Activated T-cell treated with anti-CD3 and anti-CD28 coated beads for 1 hour (primary cell): Measurements from ENCODE around the gene MAPKAPK2.

Source experiments
- DNase-seq: peaks from one replicate; pipeline ENCODE4 v3.0.0-alpha.2; 2020; ENCODE audit warnings: low read depth

Gene MAPKAPK2

DNA sequence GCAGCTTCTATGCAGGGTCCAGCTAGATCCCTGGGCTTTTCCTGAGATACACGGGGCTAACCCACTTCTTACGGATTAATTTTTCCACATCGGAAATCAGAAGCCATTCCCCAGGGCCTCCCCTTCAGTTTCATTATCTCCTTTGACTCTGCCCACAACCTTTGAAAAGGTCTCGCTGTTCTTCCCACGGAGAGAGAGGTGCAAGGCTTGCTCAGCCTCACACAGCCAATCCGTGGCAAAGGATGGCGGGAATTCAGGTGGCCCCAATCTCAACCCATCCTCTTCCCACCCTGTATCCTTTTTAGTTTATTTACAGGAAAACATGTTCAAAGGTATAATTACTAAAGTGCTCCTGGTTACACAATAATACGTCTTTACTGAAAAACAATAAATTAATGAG, 702 bp upstream of the MAPKAPK2 start:
- no peak for DNase-seq

DNA sequence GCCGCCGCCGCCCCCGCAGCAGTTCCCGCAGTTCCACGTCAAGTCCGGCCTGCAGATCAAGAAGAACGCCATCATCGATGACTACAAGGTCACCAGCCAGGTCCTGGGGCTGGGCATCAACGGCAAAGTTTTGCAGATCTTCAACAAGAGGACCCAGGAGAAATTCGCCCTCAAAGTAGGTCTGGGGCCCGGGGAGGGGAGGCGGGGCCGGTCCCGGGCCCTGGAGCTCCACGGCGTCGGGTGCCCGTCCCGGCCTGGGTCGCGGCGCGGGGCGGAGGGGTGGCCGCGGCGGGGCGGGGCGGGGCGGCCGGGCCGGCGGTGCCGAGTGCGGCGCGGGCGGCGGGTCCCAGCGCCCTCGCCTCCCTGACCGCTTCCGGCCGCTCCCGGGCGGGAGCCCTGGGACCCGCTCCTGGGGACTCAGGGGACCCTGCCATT, 646 bp downstream of the MAPKAPK2 start:
- no peak for DNase-seq

DNA sequence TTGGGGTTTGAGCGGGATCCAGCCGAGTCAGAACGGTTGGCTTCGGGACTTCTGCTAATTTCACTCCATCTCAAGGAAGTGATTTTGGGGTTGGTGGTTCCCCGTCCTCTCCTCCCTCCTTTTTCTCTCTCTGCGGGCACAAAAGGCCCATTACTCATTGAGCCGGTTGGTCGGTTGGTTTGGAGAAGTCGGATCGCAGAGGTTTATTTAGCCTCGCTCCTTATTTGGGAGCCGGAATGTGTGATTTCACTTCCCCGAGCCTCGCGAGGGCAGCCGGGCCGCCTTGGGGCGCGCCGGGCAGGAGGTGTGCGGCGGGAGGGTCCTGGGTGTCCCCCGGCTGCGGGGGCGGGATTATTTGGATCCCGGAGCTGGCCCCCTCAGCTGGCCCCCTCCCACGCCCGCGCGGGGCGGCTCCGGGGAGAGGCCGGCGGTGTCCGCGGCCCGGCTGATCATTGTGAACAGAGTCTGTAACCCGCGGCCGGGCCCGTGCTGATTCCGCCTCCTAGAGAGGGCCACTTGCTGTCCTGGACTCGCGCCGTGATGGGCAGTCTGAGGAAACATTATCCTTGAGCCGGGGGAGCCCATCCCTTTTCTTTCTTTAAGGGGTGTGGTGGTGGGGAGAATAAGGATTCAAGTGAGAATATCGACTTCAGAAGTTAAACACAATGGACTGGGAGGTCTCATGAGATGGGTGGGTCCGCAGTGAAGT, 1.2 kb downstream of the MAPKAPK2 start:
- no peak for DNase-seq

DNA sequence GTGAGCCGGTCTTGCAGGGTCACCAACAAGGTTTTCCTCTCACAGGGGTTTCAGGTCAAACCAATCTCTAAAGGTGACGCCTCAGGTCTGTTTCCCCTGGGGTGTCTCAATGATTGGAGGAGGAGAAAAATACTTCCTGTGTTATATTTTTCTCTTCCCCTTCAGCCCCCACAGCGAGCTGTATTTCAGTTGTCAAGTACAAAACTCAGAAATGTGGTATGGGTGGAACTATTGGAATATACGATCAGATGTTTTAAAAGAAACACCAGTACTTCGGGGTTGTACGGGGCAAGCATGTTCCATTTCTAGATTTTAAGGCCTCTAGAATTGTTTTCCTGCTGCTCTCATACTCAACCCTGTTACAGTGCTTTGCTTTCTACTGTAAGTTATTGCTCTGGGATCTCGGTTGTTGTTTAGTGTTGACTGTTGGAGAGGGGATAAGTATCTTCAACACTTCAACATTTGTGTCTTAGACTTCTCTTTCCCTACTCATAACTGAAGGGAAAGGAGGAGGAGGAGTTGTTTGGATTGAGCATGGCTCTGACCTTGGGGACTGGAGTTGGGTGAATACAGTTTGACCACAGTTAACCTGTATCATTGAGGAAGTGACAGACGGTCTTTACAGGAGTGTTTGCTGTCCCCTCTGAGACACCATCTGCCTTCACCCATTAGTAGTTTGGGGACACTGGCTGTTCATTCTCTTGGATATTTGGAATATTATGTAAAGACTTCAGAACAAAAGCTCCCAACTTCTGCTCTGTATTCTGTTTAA, 2.0 kb downstream of the MAPKAPK2 start:
- DNase-seq = no peak

DNA sequence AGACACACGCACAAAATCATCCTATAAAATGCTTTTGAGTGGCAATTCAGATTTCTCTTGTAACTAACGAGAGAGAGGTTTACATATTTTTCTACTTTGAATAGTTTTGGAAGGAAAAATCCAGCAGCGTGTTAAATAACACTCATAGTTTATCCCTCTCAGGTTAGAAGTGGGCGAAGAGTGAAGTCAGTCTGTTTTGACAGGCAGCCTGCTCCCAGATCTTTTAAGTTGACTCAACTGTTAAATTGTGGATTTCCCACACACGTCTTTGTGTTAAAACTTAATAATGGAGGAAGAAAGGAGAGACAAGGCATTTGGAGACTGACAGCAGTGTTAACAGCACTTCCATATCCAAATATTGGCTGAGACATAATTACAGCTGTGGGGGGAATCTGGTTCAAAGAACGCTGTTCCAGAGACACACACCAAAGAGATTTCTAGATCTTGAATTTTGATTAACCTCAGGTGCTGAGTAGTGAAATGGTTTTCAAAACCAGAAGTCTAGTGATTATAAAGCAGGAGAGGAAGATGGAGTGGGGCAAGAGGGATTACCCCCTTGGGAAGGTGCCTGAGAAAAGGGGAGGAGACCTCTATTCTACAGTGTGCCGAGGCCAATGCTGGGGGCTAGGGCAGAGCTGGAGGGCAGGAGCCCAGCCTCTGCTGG, 2.7 kb downstream of the MAPKAPK2 start:
- no peak for DNase-seq

DNA sequence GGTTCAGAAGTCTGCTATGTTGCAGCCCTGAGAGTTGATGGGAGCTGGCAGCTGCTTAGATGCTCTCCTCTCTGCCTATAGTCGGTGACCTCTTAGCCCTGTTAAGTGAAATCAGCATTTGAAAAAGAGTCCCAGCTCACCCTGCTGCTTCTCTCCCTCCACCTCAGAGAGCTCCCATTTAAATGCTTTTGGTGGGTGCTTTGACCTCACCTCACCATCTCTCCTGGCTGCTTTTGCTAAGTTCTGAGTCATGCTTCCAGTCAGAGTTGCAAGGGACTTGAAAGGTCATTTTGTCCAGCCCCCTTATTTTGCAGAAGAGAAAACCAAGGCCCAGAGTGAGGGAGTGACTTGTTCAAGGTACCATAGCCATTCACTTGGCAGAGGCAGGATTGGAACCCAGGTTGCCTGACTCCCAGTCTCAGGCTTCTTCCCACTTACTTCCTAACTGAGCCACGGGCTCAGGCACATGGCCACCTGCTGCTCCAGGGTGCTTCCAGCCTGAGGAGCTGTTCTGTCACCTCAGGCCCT, 3.3 kb downstream of the MAPKAPK2 start:
- no peak for DNase-seq

DNA sequence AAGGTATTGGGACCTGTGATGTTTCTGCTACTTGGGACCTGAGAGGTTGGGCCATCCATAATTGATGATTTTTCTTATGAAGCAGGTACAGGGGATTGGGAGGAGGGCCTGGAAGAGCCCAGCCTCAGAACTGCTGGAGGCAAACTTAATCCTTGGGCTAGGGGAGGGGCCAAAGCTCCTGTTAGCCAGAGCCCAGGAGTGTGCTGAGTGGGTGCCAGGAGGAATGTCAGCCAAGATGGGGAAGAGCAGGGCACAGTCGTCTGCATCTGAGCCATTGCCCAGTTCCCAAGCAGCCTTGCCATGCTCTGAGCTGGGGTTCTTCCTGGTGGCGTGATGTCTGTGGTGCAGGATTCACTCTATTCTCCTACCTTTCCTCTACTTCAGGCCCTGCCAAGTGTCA, 5.8 kb downstream of the MAPKAPK2 start:
- no peak for DNase-seq

DNA sequence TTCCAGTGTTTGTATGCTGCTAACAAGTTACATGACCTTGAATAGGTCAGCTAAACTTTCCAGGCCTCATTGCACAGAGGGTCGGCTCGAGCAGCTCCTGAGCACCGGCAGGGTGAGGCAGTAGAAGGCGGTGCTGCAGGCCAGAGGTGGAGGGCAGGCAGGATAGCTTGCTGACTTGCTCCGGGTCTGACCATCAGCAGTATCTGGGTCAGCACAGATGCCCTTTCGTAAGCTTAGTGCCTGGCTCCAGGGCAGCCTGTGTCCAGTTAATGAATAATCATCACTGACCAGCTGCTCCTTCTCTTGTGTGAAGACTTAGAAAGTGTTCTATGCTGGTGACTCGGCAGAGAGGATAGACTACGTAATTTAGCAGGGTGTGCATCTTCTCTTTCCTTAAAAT, 6.9 kb downstream of the MAPKAPK2 start:
- DNase-seq = no peak

DNA sequence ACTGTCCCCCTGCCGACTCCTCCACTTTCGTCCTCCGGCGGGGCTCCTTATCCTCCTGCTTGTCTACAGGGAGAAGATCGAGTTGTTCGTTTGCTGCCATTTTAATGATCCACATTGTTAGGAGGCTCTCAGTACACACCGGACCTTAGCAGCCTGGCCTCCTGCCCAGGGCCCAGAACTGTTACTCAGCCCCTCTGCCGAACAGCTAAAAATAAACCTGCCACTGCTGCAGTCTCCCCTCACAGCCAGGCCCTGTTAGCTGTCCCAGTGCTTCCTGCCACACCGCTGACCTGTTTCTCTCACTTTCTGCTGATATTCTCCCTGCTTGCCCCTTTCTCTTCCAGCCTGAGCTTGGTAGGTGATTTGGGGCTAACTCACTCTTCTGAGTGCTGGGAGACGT, 8.3 kb downstream of the MAPKAPK2 start:
- no peak for DNase-seq

DNA sequence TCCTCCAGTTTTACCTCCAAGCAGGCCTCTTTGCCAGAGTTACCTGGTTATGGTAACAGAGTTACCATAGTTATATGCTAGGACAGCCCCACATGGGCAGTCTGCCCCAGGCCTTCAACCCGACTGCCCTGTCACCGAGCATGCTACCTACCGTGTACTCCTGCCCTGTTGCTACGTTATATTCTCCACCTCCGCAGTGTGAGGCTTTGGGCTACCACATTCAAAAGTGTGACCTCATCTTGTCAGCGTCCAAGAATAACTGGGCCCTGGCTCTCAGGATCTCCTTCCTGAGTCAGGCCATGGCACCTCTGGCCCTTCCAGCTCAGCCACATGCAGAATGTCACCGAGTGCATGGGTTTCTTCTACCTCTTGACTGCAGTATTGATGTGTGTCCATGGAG, 8.9 kb downstream of the MAPKAPK2 start:
- no peak for DNase-seq

DNA sequence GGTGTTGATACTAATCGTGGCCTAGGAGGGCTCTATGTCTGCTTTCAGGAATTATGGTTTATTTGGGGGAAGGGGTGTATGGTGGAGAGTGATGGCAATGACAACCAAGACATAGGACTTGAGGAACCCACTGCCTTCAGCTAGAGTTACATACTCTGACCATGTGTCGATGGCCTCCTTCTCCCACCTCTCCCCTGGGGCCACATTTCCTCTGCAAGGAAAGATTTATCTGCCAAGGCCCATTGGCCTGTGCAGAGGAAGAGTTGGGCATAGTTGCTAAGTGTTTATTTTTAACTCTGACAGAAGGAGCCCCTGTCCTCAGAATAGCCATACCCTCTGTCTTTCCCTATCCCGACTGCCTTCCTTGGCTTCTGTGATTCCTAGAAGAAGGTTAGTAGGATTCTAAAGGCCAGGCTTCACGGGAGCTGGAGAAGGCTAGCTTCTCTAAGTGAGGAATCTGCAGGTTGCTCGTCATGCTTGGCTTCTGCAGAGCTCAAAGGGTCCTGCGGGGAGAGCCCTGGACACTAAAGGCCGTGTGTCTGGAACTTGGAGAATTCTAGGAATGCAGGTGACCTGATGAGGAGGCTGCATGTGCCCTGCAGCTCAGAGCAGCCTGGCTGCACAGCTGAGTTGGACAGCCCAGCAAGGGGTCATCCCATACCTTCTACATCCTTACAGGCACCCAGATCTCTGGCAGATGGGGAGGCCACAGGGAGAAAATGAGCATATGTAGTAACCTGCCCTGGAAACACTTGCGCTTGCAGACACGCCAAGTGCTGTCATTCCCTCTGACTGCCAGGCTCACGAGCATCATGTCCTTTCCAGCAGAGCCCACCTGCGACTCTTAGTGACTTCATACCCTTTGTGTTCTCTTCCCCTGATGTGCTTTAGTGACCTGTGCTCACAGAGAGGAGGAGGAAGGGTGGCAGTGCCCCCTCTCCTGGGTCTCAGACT, 9.7 kb downstream of the MAPKAPK2 start:
- DNase-seq = no peak

DNA sequence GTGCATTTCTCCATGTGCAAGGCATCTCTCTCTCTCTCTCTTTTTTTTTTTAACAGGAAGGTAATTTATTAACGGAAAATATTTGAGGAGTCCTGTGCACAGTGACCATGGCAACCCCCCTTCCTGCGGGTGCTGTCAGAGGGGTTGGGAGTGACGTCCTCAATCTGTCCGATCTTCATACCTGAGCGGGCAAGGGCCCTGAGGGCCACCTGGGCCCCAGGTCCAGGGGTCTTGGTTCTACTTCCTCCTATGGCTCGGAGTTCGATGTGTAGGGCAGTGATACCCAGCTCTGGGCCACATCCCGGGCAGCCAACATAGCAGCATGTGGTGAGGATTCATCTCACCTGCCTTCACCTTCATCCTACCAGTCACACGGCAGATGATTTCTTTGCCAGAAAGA, 11.0 kb downstream of the MAPKAPK2 start:
- no peak for DNase-seq

DNA sequence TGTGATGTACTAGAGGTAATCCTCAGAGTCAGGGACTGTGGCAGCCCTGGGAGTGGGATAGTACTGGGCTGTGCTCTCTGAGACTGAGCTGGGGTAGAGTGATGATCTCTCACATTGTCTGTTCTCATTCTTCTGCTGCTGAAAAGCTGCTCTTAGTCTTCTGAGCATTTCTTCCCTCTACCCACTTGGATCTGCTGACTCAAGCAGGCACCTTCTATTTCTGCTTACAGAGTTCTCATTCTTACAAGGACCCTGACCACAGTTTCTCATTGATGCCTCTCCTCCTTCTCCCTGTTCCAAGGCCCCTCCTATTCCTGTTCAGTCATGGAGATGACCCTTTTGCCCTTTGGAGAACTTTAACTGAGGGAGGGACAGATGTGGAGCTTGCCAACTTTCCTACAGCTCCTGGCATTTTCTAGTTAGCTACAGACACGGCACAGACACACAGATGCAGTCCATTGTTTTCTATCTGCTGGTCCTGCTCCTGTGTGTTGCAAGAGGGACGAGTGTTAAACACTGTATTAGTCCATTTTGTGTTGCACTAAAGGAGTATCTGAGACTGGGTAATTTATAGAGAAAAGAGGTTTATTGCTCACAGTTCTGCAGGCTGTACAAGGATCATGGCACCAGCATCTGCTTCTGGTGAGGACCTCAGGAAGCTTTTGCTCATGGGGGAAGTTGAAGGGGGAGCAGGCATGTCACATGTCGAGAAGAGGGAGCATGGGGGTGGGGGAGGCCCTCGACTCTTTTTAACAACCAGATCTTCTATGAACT, 12.3 kb downstream of the MAPKAPK2 start:
- no peak for DNase-seq

DNA sequence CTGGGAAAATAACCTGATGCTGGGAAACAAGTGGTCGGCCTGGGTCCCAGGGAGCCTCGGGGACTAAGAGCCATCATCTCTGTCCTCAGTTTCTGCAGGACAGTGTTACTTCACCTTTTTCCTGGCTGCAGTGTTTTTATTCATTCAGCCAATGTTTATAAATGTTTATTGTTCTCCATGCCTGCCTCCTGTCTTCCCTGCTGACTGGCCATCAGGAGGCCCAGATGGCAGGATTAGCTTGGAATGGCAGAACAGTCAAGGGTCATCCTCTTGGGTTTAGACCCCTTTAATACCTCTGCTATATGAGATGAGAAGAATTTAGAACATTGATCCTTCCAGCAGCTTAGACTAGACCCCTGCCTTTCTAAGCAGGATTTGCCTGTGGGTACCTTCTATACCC, 13.3 kb downstream of the MAPKAPK2 start:
- DNase-seq = no peak

DNA sequence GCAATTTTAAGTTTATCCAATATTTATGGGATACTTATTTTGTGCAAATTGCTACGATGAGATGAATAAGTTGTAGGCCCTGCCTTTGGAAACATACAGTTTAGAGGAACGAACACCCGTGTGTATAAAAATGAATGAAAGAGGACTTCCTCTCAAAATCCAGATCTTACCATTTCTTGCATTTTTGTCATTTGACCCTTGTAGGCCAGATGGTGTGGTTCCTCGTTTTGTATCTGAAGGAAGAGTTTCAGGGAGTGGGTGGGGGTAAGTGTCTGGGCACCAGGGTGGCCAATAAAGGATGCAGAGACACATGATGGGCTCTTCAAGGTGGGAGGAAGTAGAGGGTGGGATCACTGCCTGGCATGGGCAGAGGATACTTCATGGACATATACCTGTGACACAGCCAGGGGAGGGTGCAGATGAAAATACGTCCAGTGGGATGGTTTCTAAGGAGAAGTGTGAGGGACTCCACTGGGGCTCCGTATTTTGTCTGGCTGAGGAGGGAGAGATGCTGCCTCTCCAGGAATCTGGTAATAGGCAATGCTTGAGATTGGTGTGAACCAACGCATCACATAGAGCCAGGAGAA, 14.4 kb downstream of the MAPKAPK2 start:
- DNase-seq = no peak

DNA sequence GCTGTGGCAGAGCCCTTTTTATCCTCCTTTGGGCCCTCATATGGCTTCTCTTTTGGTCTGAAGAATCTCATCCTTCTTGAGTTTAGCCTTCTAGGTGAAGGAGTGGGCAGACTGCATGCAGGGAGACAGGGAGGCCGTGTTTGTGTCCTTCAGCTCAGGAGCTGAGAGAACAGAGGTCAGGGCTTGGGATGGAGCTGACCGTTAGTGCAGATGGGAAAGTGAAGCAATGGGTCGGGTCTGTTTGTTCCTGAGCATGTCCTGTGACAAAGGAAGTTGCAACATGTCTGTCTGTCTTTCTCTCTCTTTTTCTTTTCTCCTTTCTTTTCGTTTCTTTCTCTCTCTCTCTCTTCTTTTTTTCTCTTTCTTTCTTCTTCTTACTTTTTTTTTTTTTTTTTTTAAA, 14.9 kb downstream of the MAPKAPK2 start:
- no peak for DNase-seq

DNA sequence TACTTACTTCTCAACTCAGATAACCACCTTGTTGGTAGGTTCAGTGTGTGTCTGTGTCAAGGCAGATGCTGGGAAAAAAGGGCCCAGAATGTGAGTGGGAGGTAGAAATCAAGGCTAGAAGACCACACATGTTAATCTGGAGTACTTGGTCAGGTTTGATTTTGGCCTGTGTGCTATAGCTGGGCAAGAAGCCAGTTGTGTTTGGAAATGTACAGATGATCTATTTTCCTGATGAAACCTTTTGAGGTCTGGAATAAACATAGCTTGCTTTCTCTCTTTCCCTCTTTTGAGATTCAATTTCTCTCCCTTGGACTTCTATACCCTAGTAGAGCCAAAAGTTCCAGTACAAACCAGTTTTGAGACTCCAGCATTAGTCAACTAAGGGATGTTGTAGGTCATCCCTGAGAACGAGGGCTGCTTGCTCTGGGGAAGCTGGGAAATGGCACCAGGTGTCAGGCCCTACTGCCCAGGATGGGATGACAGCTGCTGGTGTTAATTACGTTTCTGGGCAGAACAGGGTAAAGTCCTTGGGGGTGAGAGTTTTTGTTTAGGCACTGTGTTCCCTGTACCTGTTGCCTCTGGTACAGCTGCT, 15.8 kb downstream of the MAPKAPK2 start:
- DNase-seq = no peak

DNA sequence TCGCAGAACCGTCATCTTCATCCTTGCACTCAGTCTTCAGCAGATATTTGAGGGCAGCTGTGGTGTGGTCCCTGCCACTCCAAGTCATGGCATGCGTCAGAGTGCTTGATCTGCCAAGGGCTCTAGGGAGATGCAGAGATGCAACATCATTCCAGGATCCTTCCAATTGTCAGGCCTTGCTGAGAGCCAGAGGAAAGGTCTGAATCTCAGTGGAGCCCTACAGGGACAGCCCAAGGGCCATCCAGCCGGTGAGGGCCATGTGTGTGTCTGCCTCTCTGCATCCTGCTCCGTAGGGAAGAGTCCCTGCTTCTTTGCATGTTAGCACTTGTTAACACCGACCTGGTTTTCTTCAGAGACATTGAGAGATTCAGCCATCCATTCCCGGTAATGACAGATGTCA, 17.6 kb downstream of the MAPKAPK2 start:
- DNase-seq = no peak

DNA sequence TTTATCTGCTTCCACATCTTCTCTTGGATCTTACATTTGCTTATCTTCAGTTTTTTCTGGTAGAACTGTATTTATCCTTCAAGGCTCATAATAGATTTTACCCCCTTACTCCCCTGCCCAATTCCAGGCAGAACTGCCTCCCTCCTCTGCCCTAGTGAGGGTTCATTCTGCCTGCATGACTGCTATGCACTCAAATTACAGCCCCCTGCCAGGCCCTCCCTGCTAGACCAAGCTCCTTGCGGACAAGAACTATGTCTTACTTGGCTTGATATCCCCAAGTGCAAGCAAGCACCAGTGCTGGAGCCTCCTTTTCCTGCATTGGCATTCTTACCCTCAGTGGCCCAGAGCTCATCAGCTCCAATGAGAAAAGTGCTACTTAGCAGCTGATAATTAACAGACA, 18.1 kb downstream of the MAPKAPK2 start:
- no peak for DNase-seq

DNA sequence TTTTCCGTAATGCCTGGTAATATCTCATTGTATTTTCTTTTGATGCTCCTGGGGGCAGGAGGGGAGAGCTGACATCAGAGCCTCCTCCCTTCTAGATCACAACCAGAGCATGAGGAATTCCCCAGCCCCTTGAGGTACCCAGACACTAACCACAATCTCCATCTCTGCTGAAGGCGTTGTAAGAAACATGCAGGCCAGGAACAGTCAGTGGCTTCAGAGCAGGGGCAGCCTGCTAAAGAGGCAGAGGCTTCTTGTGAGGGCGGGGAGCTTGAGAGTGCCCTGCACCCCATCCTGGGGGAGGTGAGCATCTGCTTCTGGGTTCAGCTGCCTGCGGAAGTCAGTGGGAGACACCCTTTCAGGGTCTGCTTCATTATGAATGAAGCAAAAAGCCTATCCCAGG, 19.0 kb downstream of the MAPKAPK2 start:
- no peak for DNase-seq
